ENCODE results near the gene SON.
"Not testable (repeated sequence)": the region's sequence is repeated elsewhere in the genome, so short reads cannot be mapped to it uniquely, and the experiment has no call there.

SON gene

GRCh38 chr21:33542640-33543504 lies at the start of gene SON:
Gene SON (plus strand): TSS chr21:33543038. CDS start chr21:33543093, 55 bp downstream.
- DNase-seq (ENCODE audit: extremely low read depth, low read depth): peak; percentile 98
- no peak for TF ChIP-seq CTCF (IDR thresholded peaks at IDR 0.05; ENCODE audit: low read depth, low read length)

- no peak for TF ChIP-seq CTCF (IDR thresholded peaks at IDR 0.05; ENCODE audit: low read depth, low read length)
- DNase-seq (ENCODE audit: extremely low read depth, low read depth): no peak
These were observed 49.1 kb upstream of the SON start for GRCh38 chr21:33493756-33494155.

- no peak for DNase-seq (ENCODE audit: extremely low read depth, low read depth)
- TF ChIP-seq CTCF (IDR thresholded peaks at IDR 0.05; ENCODE audit: low read depth, low read length): no peak
These were observed 47.1 kb upstream of the SON start for GRCh38 chr21:33495743-33496142.

GRCh38 chr21:33496345-33496744 lies 46.5 kb upstream of the SON start:
- no peak for DNase-seq (ENCODE audit: extremely low read depth, low read depth)
- TF ChIP-seq CTCF (IDR thresholded peaks at IDR 0.05; ENCODE audit: low read depth, low read length): no peak

- TF ChIP-seq CTCF (IDR thresholded peaks at IDR 0.05; ENCODE audit: low read depth, low read length): no peak
- no peak for DNase-seq (ENCODE audit: extremely low read depth, low read depth)
These were observed 37.0 kb upstream of the SON start for GRCh38 chr21:33505833-33506232.

- DNase-seq (ENCODE audit: extremely low read depth, low read depth): not testable (repeated sequence)
These were observed 35.8 kb upstream of the SON start for GRCh38 chr21:33507003-33507402.

GRCh38 chr21:33510826-33511225 lies 32.0 kb upstream of the SON start:
- TF ChIP-seq CTCF (IDR thresholded peaks at IDR 0.05; ENCODE audit: low read depth, low read length): no peak
- DNase-seq (ENCODE audit: extremely low read depth, low read depth): no peak

GRCh38 chr21:33511639-33512038 lies 31.2 kb upstream of the SON start:
- TF ChIP-seq CTCF (IDR thresholded peaks at IDR 0.05; ENCODE audit: low read depth, low read length): no peak
- DNase-seq (ENCODE audit: extremely low read depth, low read depth): no peak
